Hepatocyte (in vitro differentiated cells): Measurements from ENCODE around the gene ATP6V0A4.

ENCODE experiments used
- EZH2 ChIP-seq: fragments of 200-600 bp; sonication (generic); IDR thresholded peaks from 2 replicates; pipeline ENCODE4 v1.6.1; 2016; ENCODE audit warnings: antibody characterized with exemption, mild to moderate bottlenecking, borderline replicate concordance
- TF ChIP-seq, protein P1 (sequence below): fragments of 200-600 bp; sonication (generic); IDR thresholded peaks from 2 replicates; pipeline ENCODE4 v1.5.1; 2016; ENCODE audit warnings: antibody characterized with exemption, mild to moderate bottlenecking; ENCODE audit not compliant: poor library complexity

DNA sequence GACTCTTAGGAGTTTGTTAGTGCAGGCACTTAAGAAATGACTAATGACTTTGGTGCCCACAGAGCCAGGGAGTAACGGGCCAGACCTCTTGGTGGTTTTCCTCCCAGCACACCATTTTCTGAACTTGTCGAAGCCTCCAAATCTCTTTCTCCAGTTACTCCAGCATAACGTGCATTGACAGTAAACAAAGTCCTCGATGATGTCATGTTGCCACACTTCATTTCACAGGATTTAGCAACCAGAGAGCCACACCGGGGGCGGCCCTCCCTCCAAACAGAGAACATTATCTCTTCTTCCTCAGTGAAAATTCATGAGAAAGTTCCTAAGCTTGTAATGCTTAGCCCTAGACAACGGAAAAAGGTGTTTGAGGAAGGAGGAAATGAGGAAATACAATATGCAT is 92.8 kb downstream of the ATP6V0A4 start:
- no peak for TF ChIP-seq EZH2
- TF ChIP-seq, protein P1, sequence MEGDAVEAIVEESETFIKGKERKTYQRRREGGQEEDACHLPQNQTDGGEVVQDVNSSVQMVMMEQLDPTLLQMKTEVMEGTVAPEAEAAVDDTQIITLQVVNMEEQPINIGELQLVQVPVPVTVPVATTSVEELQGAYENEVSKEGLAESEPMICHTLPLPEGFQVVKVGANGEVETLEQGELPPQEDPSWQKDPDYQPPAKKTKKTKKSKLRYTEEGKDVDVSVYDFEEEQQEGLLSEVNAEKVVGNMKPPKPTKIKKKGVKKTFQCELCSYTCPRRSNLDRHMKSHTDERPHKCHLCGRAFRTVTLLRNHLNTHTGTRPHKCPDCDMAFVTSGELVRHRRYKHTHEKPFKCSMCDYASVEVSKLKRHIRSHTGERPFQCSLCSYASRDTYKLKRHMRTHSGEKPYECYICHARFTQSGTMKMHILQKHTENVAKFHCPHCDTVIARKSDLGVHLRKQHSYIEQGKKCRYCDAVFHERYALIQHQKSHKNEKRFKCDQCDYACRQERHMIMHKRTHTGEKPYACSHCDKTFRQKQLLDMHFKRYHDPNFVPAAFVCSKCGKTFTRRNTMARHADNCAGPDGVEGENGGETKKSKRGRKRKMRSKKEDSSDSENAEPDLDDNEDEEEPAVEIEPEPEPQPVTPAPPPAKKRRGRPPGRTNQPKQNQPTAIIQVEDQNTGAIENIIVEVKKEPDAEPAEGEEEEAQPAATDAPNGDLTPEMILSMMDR: no peak
